CD4-positive, alpha-beta memory T cell (primary cell): Measurements from ENCODE around the gene DYRK1A. TPM values are rescaled to one million over a fixed set of nuclear protein-coding genes. Genes with fewer than 3 reads are reported as not detected.
A peak's percentile ranks its signal among the peaks of the same experiment; 100 is the strongest.

Experiments used
- CTCF ChIA-PET: fragments of 350-600 bp; sonication (Branson Sonifier 250); formaldehyde crosslinking; loops from one replicate; lab custom pipeline; 2021; ENCODE audit warnings: inconsistent platforms; ENCODE audit not compliant: partially characterized antibody; lab: Charles Lee
- POLR2A ChIA-PET: fragments of 350-600 bp; sonication (Branson Sonifier 250); formaldehyde crosslinking; loops from one replicate; lab custom pipeline; 2021; ENCODE audit not compliant: partially characterized antibody; lab: Charles Lee
- DNase-seq, 5 donors: peaks; one replicate each; pipeline versions ENCODE4 v3.0.0 to v3.0.0-alpha.2; 2020 to 2022; ENCODE audit warnings: mixed read lengths in 1 of 5
- H3K27ac ChIP-seq: one replicate; pipeline ENCODE4 v1.7.0; 2013; ENCODE audit warnings: low read depth, low read length
- H3K27me3 ChIP-seq: 2 replicates; pipeline ENCODE4 v1.7.0; 2013; ENCODE audit warnings: mild to moderate bottlenecking, low read length, moderate library complexity; ENCODE audit not compliant: insufficient read depth
- H3K36me3 ChIP-seq: 2 replicates; pipeline ENCODE4 v1.7.0; 2013; ENCODE audit warnings: mild to moderate bottlenecking, low read length, moderate library complexity; ENCODE audit not compliant: insufficient read depth
- H3K4me1 ChIP-seq: 2 replicates; pipeline ENCODE4 v1.7.0; 2013; ENCODE audit warnings: mild to moderate bottlenecking, low read length, moderate library complexity; ENCODE audit not compliant: insufficient read depth
- H3K4me3 ChIP-seq, 2 donors: one replicate each; pipeline ENCODE4 v1.7.0; 2013; ENCODE audit warnings: low read length in 2 of 2, mild to moderate bottlenecking in 1 of 2
- H3K9me3 ChIP-seq, 2 donors: one replicate each; pipeline ENCODE4 v1.7.0; 2013; ENCODE audit warnings: low read length in 2 of 2, control low read depth in 1 of 2; ENCODE audit not compliant: control insufficient read depth in 1 of 2
- H3K27ac Mint-ChIP-seq, 7 donors: one replicate each; pipeline ENCODE4 v1.8.0; 2020 to 2021; ENCODE audit warnings: mixed read lengths in 7 of 7, mild to moderate bottlenecking in 6 of 7, inconsistent platforms in 3 of 7, moderate library complexity in 3 of 7
- H3K27me3 Mint-ChIP-seq, 2 donors: one replicate each; pipeline ENCODE4 v1.8.0; 2020 to 2021; ENCODE audit warnings: mixed read lengths in 2 of 2
- H3K36me3 Mint-ChIP-seq, 2 donors: one replicate each; pipeline ENCODE4 v1.8.0; 2020 to 2021; ENCODE audit warnings: mixed read lengths in 2 of 2, inconsistent platforms in 1 of 2, mild to moderate bottlenecking in 1 of 2
- H3K4me1 Mint-ChIP-seq, 4 donors: one replicate each; pipeline ENCODE4 v1.8.0; 2020 to 2021; ENCODE audit warnings: mixed read lengths in 4 of 4, mild to moderate bottlenecking in 1 of 4
- H3K4me3 Mint-ChIP-seq, 8 donors: one replicate each; pipeline ENCODE4 v1.8.0; 2020 to 2021; ENCODE audit warnings: mixed read lengths in 8 of 8, mild to moderate bottlenecking in 7 of 8, moderate library complexity in 6 of 8, inconsistent platforms in 3 of 8
- H3K9me3 Mint-ChIP-seq, 8 donors: one replicate each; pipeline ENCODE4 v1.8.0; 2020 to 2021; ENCODE audit warnings: mixed read lengths in 8 of 8, mild to moderate bottlenecking in 5 of 8, inconsistent platforms in 3 of 8, moderate library complexity in 1 of 8
- intact Hi-C: fragments of 100-400 bp; cut with micrococcal nuclease; formaldehyde crosslinking; loops from one replicate; pipeline ENCODE4 v1.15.1; 2023
- polyA plus RNA-seq, 2 donors: library from polyadenylated mRNA; unstranded; fragments of 300-500 nt; fragmentation: Illumina TruSeq; gene quantifications; one replicate each; pipeline ENCODE4 v1.2.3, GENCODE V29; 2021
- total RNA-seq, 2 experiments: library from RNA; stranded (reverse); gene quantifications; one replicate each; pipeline ENCODE4 v1.2.3, GENCODE V29; 2021

DYRK1A gene
- total and polyA plus RNA-seq, 4 experiments from 2014 or later, result 1.4 to 130 (median 65.2) TPM

DNA sequence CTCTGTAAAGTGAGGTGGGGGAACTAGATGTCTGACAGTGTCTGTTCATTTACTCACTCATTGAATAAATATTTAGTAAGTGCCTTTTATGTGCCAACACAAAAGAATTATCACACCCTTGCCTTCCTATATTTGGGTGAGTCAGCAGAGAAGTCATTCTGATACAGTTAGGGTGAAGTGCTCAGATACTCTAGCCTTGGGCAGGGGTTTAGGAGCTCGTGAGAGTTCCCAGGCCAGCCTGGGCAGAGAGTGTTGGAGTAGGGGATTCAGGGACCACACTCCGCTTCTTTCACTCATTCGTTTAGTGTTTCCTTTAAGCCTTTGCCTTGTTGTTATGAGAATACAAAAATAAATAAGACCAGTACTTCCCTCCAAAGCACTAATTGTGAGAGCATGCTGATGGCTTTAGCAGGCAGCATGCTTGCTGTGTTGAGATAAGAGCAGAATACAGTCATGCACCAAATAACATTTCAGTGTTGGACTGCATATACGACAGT lies 83.9 kb downstream of the DYRK1A start:
- no peaks in the 10 kb centered on the region for H3K9me3 Mint-ChIP-seq
- intact Hi-C loops, result no loop called here
- Histone ChIP-seq H3K27ac (no peak overlapping the region), H3K4me1 (peaks cover 90% of the 10 kb centered on the region), H3K4me3 (no peak overlapping the region), H3K36me3 (no peaks in the 10 kb centered on the region), H3K27me3 (no peaks in the 10 kb centered on the region), H3K9me3 (no peaks in the 10 kb centered on the region)
- DNase-seq, result no peak
- ChIA-PET CTCF (interaction anchor here (0.8 to 1.2 kb wide), 3 partner anchors 13 to 16 kb away, joined by 3 to 4 read pairs (median 3); no protein-coding TSS in a partner anchor), POLR2A (no interaction called here)
- peaks cover 13 to 25% of the 10 kb centered on the region in 2 donors for H3K36me3 Mint-ChIP-seq
- no peaks in the 10 kb centered on the region for H3K27me3 Mint-ChIP-seq
- H3K4me3 Mint-ChIP-seq, result peak overlapping the region in 1 of 8 donors; percentile 34
- H3K27ac Mint-ChIP-seq, result peak overlapping the region in 5 of 7 donors; percentile 32 to 73 (median 45)
- H3K4me1 Mint-ChIP-seq, result peaks cover 58 to 81% (median 70%) of the 10 kb centered on the region in 4 donors

- POLR2A ChIA-PET, result no interaction called here
- DNase-seq, result no peak
- peak overlapping the region in 2 of 8 donors; percentile 8 to 47 for H3K4me3 Mint-ChIP-seq
- H3K9me3 Mint-ChIP-seq, result no peaks in the 10 kb centered on the region
- Histone ChIP-seq H3K4me3 (no peak overlapping the region), H3K9me3 (no peaks in the 10 kb centered on the region), H3K4me1 (peaks cover 90% of the 10 kb centered on the region), H3K27ac (no peak overlapping the region), H3K36me3 (no peaks in the 10 kb centered on the region), H3K27me3 (no peaks in the 10 kb centered on the region)
- CTCF ChIA-PET, result interaction anchor here (0.8 to 1.2 kb wide), 3 partner anchors 12 to 15 kb away, joined by 3 to 4 read pairs (median 3); no protein-coding TSS in a partner anchor
- intact Hi-C loops, result no loop called here
- peaks cover 17 to 30% of the 10 kb centered on the region in 2 donors for H3K36me3 Mint-ChIP-seq
- H3K4me1 Mint-ChIP-seq, result peaks cover 60 to 85% (median 75%) of the 10 kb centered on the region in 4 donors
- peak overlapping the region in 6 of 7 donors; percentile 6 to 72 (median 62) for H3K27ac Mint-ChIP-seq
- no peaks in the 10 kb centered on the region for H3K27me3 Mint-ChIP-seq
Measured at GRCh38 chr21:37451446-37451845, 84.9 kb downstream of the DYRK1A start.

DNA sequence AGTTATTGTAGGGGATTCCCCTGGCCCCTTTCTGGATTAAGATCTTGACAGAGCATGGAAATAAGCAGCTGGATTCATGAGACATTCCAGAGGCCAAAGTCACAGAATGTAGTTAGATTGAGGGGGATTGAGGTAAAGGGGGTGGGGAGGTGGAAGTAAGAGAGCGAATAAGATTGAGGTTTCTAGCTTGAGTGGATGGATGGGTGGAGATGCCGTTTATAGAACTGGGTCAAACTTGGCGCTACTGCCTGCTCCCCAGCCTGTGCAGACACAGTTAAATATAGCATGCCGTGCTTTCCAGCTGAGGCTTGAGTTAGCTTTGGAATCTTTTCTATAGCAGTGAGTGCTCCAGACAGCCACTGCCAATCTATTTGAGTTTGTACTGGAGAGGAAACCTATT lies 85.7 kb downstream of the DYRK1A start:
- intact Hi-C loops, result no loop called here
- peaks cover 59 to 85% (median 73%) of the 10 kb centered on the region in 4 donors for H3K4me1 Mint-ChIP-seq
- H3K36me3 Mint-ChIP-seq, result peaks cover 17 to 32% of the 10 kb centered on the region in 2 donors
- no peaks in the 10 kb centered on the region for H3K27me3 ChIP-seq
- H3K9me3 ChIP-seq, result no peaks in the 10 kb centered on the region
- H3K27ac Mint-ChIP-seq, result peak overlapping the region in 6 of 7 donors; percentile 6 to 79 (median 62)
- CTCF ChIA-PET, result interaction anchor here (0.7 kb wide), 1 partner anchor 103 kb away, joined by 3 read pairs; no protein-coding TSS in a partner anchor
- no peak overlapping the region for H3K4me3 ChIP-seq
- no peaks in the 10 kb centered on the region for H3K36me3 ChIP-seq
- no peaks in the 10 kb centered on the region for H3K9me3 Mint-ChIP-seq
- no peak overlapping the region for H3K27ac ChIP-seq
- no peak for DNase-seq
- no peaks in the 10 kb centered on the region for H3K27me3 Mint-ChIP-seq
- POLR2A ChIA-PET, result no interaction called here
- peak overlapping the region in 3 of 8 donors; percentile 44 to 49 (median 47) for H3K4me3 Mint-ChIP-seq
- peaks cover 87% of the 10 kb centered on the region for H3K4me1 ChIP-seq

DNA sequence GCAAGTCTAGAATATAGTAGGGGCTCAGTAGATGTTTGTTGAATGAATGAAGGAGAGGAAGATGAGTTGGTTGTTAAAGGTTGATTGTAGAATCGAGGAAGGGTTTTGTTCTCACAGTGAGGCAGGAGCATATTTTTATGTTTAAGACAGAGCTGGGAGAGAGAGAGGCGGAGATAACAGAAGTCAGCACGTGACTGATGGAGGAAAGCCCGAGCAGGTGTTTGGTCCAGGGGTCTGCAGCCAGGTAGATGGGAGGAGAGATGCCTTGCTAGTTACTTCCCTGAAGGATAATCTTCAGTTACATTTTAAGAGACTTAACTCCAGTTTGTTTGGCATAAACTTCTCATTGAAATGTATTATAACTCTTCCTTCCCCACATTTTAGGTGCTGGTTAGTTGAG lies 86.8 kb downstream of the DYRK1A start:
- Histone ChIP-seq H3K27me3 (no peaks in the 10 kb centered on the region), H3K4me1 (peaks cover 87% of the 10 kb centered on the region), H3K9me3 (no peaks in the 10 kb centered on the region), H3K27ac (no peak overlapping the region), H3K4me3 (no peak overlapping the region), H3K36me3 (no peaks in the 10 kb centered on the region)
- intact Hi-C loops, result no loop called here
- Mint-ChIP-seq H3K27ac (peak overlapping the region in 6 of 7 donors; percentile 11 to 86 (median 44)), H3K36me3 (peaks cover 17 to 35% of the 10 kb centered on the region in 2 donors), H3K9me3 (no peaks in the 10 kb centered on the region), H3K4me3 (peak overlapping the region in 3 of 8 donors; percentile 4 to 64 (median 25)), H3K27me3 (no peaks in the 10 kb centered on the region), H3K4me1 (peaks cover 64 to 86% (median 75%) of the 10 kb centered on the region in 4 donors)
- DNase-seq, result no peak
- POLR2A ChIA-PET, result no interaction called here
- CTCF ChIA-PET, result no interaction called here

DNA sequence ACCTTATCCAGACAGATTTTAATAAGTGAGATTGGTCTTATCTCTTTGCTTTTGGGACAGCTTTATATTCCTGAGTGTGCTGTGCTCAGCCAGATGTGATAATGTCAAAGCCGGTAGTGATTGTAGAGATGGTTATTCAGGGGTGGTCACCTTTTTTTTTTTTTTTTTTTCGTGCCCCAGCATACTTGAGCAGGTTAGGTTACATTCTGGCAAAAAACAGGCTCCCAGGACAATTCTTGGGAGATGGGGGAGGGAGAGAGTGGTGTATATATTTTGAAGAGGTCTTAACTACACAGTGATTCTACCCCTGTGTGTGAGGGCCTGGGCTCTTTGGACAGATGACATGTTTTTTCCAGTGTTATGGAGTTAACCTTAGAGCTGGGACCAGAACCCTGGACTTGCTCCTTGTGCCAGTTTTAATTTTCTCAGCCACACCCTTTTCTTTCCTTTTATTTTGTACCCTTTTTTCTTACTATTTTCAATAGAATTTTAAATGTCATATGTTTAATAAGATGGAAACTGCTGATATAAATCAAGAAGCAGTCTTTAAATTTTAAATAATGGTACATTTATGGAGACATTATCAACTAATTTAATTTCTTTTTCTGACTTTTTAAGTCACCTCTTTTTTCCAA lies 88.4 kb downstream of the DYRK1A start:
- intact Hi-C loops, result no loop called here
- Mint-ChIP-seq H3K36me3 (peaks cover 11 to 31% of the 10 kb centered on the region in 2 donors), H3K4me3 (peak overlapping the region in 6 of 8 donors; percentile 1 to 68 (median 38)), H3K27me3 (no peaks in the 10 kb centered on the region), H3K27ac (peak overlapping the region; percentile 7 to 85 (median 57)), H3K9me3 (no peaks in the 10 kb centered on the region), H3K4me1 (peaks cover 69 to 90% (median 79%) of the 10 kb centered on the region in 4 donors)
- Histone ChIP-seq H3K4me3 (no peak overlapping the region), H3K4me1 (peaks cover 90% of the 10 kb centered on the region), H3K27ac (no peak overlapping the region), H3K27me3 (no peaks in the 10 kb centered on the region), H3K36me3 (no peaks in the 10 kb centered on the region), H3K9me3 (no peaks in the 10 kb centered on the region)
- CTCF ChIA-PET, result interaction anchor here (0.6 to 1.3 kb wide), 3 partner anchors 9 to 235 kb away, joined by 3 to 5 read pairs (median 5); no protein-coding TSS in a partner anchor
- no peak for DNase-seq
- POLR2A ChIA-PET, result interaction anchor here (1.0 kb wide), 1 partner anchor 38 kb away, joined by 4 read pairs; no protein-coding TSS in a partner anchor

DNA sequence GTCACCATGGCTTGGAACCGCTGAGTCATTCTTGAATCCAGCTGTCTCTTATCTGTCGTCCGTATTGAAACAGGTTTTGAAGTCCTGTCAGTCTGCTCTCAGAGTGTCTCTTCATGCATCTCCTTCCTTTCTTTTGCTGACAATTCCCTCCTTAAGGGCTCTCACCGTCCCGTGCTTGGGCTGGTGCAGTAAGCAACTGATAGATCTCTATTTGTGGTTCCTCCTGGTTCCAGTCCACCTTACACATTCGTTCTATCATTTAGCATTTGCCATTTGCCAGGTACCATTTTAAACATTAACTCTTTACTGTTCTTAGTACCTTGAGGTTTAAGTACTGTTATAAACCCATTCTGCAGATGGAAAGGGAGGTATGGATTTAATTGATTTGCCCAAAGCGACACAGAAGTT lies 88.9 kb downstream of the DYRK1A start:
- Mint-ChIP-seq H3K27me3 (no peaks in the 10 kb centered on the region), H3K27ac (peak overlapping the region in 6 of 7 donors; percentile 45 to 80 (median 66)), H3K4me3 (peak overlapping the region in 6 of 8 donors; percentile 29 to 71 (median 60)), H3K4me1 (peaks cover 69 to 90% (median 79%) of the 10 kb centered on the region in 4 donors), H3K9me3 (no peaks in the 10 kb centered on the region), H3K36me3 (peaks cover 6 to 26% of the 10 kb centered on the region in 2 donors)
- Histone ChIP-seq H3K36me3 (no peaks in the 10 kb centered on the region), H3K27me3 (no peaks in the 10 kb centered on the region), H3K4me1 (peaks cover 90% of the 10 kb centered on the region), H3K9me3 (no peaks in the 10 kb centered on the region), H3K4me3 (no peak overlapping the region), H3K27ac (no peak overlapping the region)
- POLR2A ChIA-PET, result interaction anchor here (1.0 kb wide), 1 partner anchor 39 kb away, joined by 4 read pairs; no protein-coding TSS in a partner anchor
- CTCF ChIA-PET, result interaction anchor here (0.6 to 1.3 kb wide), 2 partner anchors 9 to 10 kb away, joined by 3 to 5 read pairs; no protein-coding TSS in a partner anchor
- no peak for DNase-seq
- intact Hi-C loops, result no loop called here
